ENCODE measurements around the gene ACR.
"Not testable (repeated sequence)": the region's sequence is repeated elsewhere in the genome, so short reads cannot be mapped to it uniquely, and the experiment has no call there.

ACR gene

GRCh38 chr22:50730941-50731661 is 6.9 kb upstream of the ACR start:
- Mint-ChIP-seq H3K9me3 (no peaks in the 10 kb centered on the region), H3K4me3 (no peak overlapping the region), H3K36me3 (ENCODE audit: low read depth) (no peaks in the 10 kb centered on the region), H3K27me3 (peaks cover 2% of the 10 kb centered on the region), H3K4me1 (ENCODE audit: low read depth) (peaks cover 2% of the 10 kb centered on the region), H3K27ac (no peak overlapping the region)
- no peak for DNase-seq

GRCh38 chr22:50731811-50732624 is 6.0 kb upstream of the ACR start:
- H3K4me3 Mint-ChIP-seq: no peak overlapping the region

GRCh38 chr22:50732681-50733080 is 5.3 kb upstream of the ACR start:
- Mint-ChIP-seq H3K9me3 (no peaks in the 10 kb centered on the region), H3K27me3 (peaks cover 2% of the 10 kb centered on the region), H3K4me3 (no peak overlapping the region), H3K36me3 (ENCODE audit: low read depth) (no peaks in the 10 kb centered on the region), H3K4me1 (ENCODE audit: low read depth) (peaks cover 2% of the 10 kb centered on the region), H3K27ac (no peak overlapping the region)
- DNase-seq: no peak

More at GRCh38 chr22:50731811-50732624, 6.0 kb upstream of the ACR start:
- H3K27ac Mint-ChIP-seq: no peak overlapping the region
- H3K4me1 Mint-ChIP-seq (ENCODE audit: low read depth): peaks cover 2% of the 10 kb centered on the region
- H3K36me3 Mint-ChIP-seq (ENCODE audit: low read depth): no peaks in the 10 kb centered on the region
- peaks cover 2% of the 10 kb centered on the region for H3K27me3 Mint-ChIP-seq
- no peaks in the 10 kb centered on the region for H3K9me3 Mint-ChIP-seq
- DNase-seq: peak; percentile 60

GRCh38 chr22:50733521-50734342 is 4.3 kb upstream of the ACR start:
- H3K36me3 Mint-ChIP-seq (ENCODE audit: low read depth): no peaks in the 10 kb centered on the region
- H3K4me3 Mint-ChIP-seq: no peak overlapping the region
- H3K27ac Mint-ChIP-seq: no peak overlapping the region
- DNase-seq: no peak
- H3K4me1 Mint-ChIP-seq (ENCODE audit: low read depth): peaks cover 2% of the 10 kb centered on the region
- peaks cover 2% of the 10 kb centered on the region for H3K27me3 Mint-ChIP-seq
- no peaks in the 10 kb centered on the region for H3K9me3 Mint-ChIP-seq

DNA sequence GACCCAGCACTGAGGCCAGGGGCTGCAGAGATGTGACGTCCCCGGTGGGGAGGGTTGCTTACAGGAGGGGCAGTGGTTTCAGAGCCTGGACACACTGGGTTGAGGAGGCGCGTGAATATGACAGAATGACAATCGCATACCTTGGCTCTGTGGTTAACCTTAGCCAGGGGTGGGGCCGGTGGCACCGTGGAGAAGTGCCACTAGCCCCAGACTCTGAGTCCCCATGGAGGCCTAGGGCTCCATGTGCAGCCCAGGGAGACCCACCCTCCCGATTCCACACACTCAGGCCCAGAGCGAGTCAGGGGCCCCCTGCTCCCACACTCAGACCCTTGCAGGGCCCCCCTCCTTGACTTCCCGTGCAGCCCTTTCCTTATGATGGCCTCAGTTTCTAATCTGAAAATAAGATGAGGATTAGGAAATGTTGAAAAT is 3.6 kb upstream of the ACR start:
- no peak for DNase-seq
- peaks cover 2% of the 10 kb centered on the region for H3K4me1 Mint-ChIP-seq (ENCODE audit: low read depth)
- no peaks in the 10 kb centered on the region for H3K36me3 Mint-ChIP-seq (ENCODE audit: low read depth)
- H3K27me3 Mint-ChIP-seq: peaks cover 2% of the 10 kb centered on the region
- H3K4me3 Mint-ChIP-seq: no peak overlapping the region
- H3K9me3 Mint-ChIP-seq: no peaks in the 10 kb centered on the region
- H3K27ac Mint-ChIP-seq: no peak overlapping the region

GRCh38 chr22:50734986-50735738 is 2.8 kb upstream of the ACR start:
- no peaks in the 10 kb centered on the region for H3K36me3 Mint-ChIP-seq (ENCODE audit: low read depth)
- no peak for DNase-seq
- H3K9me3 Mint-ChIP-seq: no peaks in the 10 kb centered on the region
- peaks cover 2% of the 10 kb centered on the region for H3K4me1 Mint-ChIP-seq (ENCODE audit: low read depth)
- no peaks in the 10 kb centered on the region for H3K27me3 Mint-ChIP-seq
- no peak overlapping the region for H3K4me3 Mint-ChIP-seq
- H3K27ac Mint-ChIP-seq: no peak overlapping the region

DNA sequence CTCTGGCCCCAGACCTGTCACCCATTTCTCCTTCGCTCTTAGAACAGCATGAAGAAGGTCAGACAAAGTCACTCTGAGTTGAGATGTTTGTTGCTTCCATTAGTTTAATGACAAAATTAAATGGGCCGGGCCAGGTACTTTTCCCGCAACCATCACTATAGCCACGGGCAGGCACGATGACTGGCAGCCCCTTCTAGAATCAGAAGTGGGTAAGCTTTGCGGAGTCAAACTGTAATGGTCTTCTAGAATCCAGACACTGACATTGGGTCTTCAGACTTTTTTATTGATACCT is 2.3 kb upstream of the ACR start:
- Mint-ChIP-seq H3K4me3 (no peak overlapping the region), H3K9me3 (no peaks in the 10 kb centered on the region), H3K27me3 (no peaks in the 10 kb centered on the region), H3K4me1 (ENCODE audit: low read depth) (peaks cover 2% of the 10 kb centered on the region), H3K27ac (no peak overlapping the region), H3K36me3 (ENCODE audit: low read depth) (no peaks in the 10 kb centered on the region)
- no peak for DNase-seq

- peak; percentile 14 for DNase-seq
- no peak overlapping the region for H3K27ac Mint-ChIP-seq
- H3K27me3 Mint-ChIP-seq: no peaks in the 10 kb centered on the region
- no peaks in the 10 kb centered on the region for H3K9me3 Mint-ChIP-seq
- no peak overlapping the region for H3K4me3 Mint-ChIP-seq
- H3K36me3 Mint-ChIP-seq (ENCODE audit: low read depth): no peaks in the 10 kb centered on the region
- H3K4me1 Mint-ChIP-seq (ENCODE audit: low read depth): no peaks in the 10 kb centered on the region
Measured at GRCh38 chr22:50738649-50739227, 734 bp downstream of the ACR start.

DNA sequence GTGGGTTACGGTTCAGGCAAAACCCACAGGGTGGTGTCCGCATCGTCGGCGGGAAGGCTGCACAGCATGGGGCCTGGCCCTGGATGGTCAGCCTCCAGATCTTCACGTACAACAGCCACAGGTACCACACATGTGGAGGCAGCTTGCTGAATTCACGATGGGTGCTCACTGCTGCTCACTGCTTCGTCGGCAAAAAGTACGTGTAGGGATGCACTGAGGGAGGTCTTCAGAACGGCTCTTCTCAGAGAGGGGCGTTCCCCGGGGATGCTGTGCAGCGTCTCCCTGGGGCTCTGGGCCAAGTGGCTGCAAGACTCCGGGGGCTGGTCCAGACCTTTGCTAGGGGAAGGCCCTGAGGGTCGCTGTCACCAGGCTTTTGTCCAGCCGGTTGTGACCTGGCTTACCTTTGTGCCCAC is 1.3 kb downstream of the ACR start:
- no peak overlapping the region for H3K27ac Mint-ChIP-seq
- no peak for DNase-seq
- no peaks in the 10 kb centered on the region for H3K9me3 Mint-ChIP-seq
- no peaks in the 10 kb centered on the region for H3K36me3 Mint-ChIP-seq (ENCODE audit: low read depth)
- no peak overlapping the region for H3K4me3 Mint-ChIP-seq
- no peaks in the 10 kb centered on the region for H3K27me3 Mint-ChIP-seq
- no peaks in the 10 kb centered on the region for H3K4me1 Mint-ChIP-seq (ENCODE audit: low read depth)

DNA sequence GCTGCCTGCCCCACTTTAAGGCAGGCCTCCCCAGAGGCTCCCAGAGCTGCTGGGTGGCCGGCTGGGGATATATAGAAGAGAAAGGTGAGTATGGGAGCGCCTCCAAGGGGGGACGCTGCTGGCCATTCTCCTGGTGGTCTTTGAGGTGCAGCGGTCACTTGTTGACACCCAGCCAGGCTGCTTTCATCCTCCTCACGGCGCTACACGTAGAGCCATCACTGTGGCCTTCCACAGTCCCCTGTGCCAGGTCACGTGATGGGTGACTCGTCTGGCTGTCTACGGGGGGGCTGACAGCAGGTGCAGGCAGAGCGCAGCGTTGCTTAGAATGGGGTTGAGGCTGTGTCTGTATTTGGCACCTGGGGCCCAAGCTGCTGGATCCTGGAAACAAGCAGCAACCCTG is 1.9 kb downstream of the ACR start:
- no peaks in the 10 kb centered on the region for H3K36me3 Mint-ChIP-seq (ENCODE audit: low read depth)
- DNase-seq: no peak
- no peaks in the 10 kb centered on the region for H3K9me3 Mint-ChIP-seq
- no peak overlapping the region for H3K27ac Mint-ChIP-seq
- H3K4me1 Mint-ChIP-seq (ENCODE audit: low read depth): no peaks in the 10 kb centered on the region
- no peaks in the 10 kb centered on the region for H3K27me3 Mint-ChIP-seq
- no peak overlapping the region for H3K4me3 Mint-ChIP-seq

DNA sequence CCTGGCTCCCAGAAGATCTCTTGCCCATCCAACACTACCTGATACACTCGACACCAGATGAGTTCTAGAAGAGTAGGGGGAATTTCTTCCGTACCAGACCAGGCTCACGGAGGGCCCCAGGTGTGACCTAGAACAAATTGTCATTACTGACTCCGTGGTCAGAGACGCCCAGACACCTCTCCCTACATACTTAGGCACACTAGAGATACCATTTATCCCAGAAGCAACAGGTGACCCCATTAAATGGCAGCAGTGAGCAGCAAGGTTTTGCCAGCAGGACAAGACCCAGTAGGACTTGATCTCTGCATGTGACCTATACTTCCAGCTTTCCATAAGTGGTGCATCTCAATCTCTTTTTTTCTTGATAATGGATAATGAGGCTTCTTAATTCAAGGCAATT is 2.7 kb downstream of the ACR start:
- H3K4me1 Mint-ChIP-seq (ENCODE audit: low read depth); H3K27ac Mint-ChIP-seq; H3K36me3 Mint-ChIP-seq (ENCODE audit: low read depth): not testable (repeated sequence)

DNA sequence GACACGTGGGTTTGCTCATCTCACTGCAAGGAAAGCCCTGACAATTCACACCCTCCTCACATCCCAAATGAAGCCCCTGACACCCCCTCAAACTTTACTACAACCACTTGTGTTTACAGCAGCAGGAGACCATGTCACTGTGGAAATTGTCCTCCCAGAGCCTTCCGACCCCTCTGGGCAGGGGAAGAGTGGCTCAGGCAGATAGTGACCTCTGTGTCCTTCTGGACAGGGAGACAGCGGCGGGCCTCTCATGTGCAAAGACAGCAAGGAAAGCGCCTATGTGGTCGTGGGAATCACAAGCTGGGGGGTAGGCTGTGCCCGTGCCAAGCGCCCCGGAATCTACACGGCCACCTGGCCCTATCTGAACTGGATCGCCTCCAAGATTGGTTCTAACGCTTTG is 6.4 kb downstream of the ACR start:
- H3K27me3 Mint-ChIP-seq; H3K4me1 Mint-ChIP-seq (ENCODE audit: low read depth); H3K4me3 Mint-ChIP-seq; DNase-seq; H3K27ac Mint-ChIP-seq; H3K36me3 Mint-ChIP-seq (ENCODE audit: low read depth); H3K9me3 Mint-ChIP-seq: not testable (repeated sequence)

More for the DNA sequence above, 2.7 kb downstream of the ACR start:
- not testable (repeated sequence) for DNase-seq, H3K9me3 Mint-ChIP-seq, H3K27me3 Mint-ChIP-seq, H3K4me3 Mint-ChIP-seq

DNA sequence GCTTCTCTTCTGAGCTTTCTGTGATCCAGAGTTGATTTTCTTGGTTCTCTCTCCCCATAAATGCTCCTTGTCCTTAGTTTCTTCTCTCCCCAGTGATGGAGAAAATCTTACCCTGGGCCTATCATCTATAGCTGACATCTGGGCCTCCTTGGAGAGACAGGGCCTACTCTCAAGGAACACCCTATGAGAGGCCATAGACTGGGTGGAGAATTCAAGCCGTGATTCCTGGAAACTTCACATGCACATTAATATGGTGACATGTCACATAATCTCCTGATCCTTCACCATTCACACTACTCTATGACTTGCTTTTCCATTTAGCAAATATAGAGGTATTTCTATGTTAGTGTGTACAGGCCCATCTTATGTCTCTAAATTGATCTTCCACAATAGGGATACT is 9.5 kb downstream of the ACR start:
- not testable (repeated sequence) for DNase-seq; H3K36me3 Mint-ChIP-seq (ENCODE audit: low read depth); H3K9me3 Mint-ChIP-seq; H3K4me1 Mint-ChIP-seq (ENCODE audit: low read depth); H3K27me3 Mint-ChIP-seq; H3K4me3 Mint-ChIP-seq; H3K27ac Mint-ChIP-seq

DNA sequence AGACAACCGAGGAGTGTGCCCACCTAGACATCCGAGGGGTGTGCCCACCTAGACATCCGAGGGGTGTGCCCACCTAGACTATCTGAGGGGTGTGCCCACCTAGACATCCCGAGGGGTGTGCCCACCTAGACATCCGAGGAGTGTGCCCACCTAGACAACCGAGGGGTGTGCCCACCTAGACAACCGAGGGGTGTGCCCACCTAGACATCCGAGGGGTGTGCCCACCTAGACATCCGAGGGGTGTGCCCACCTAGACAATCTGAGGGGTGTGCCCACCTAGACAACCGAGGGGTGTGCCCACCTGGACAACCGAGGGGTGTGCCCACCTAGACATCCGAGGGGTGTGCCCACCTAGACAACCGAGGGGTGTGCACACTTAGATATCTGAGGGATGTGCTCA is 10.6 kb downstream of the ACR start:
- not testable (repeated sequence) for H3K4me1 Mint-ChIP-seq (ENCODE audit: low read depth); DNase-seq; H3K9me3 Mint-ChIP-seq; H3K27me3 Mint-ChIP-seq; H3K27ac Mint-ChIP-seq; H3K4me3 Mint-ChIP-seq; H3K36me3 Mint-ChIP-seq (ENCODE audit: low read depth)

Data from activated T-cell treated with anti-CD3 and anti-CD28 coated beads, Interleukin-2, amount 50 U/mL, for 24 hours (primary cell).